Kidney (tissue), 14 donors: ENCODE data around the gene PRR15L. TPM values are rescaled to one million over a fixed set of nuclear protein-coding genes. Genes with fewer than 3 reads are reported as not detected.

Experiments used
- DNase-seq, 5 donors: peaks; one replicate each; pipeline ENCODE4 v3.0.0-alpha.2; 2013 to 2020
- FAIRE-seq: peaks from 2 replicates; lab custom pipeline; 2012; peaks lifted over from hg19 to GRCh38; lab: Jason Lieb, UNC
- H3K27ac ChIP-seq, 2 donors: one replicate each; pipeline ENCODE4 v1.7.0; 2013; ENCODE audit warnings: low read depth in 2 of 2, low read length in 2 of 2, inconsistent platforms in 1 of 2
- H3K27me3 ChIP-seq: one replicate; pipeline ENCODE4 v1.7.1; 2013; ENCODE audit warnings: low read length, inconsistent platforms; ENCODE audit not compliant: control insufficient read depth, insufficient read depth
- H3K36me3 ChIP-seq, 3 donors: one replicate each; pipeline versions ENCODE4 v1.7.0 to v1.7.1; 2013; ENCODE audit warnings: low read length in 3 of 3, control low read depth in 1 of 3, inconsistent platforms in 1 of 3; ENCODE audit not compliant: insufficient read depth in 3 of 3, control insufficient read depth in 2 of 3
- H3K4me1 ChIP-seq, 3 donors: one replicate each; pipeline versions ENCODE4 v1.7.0 to v1.7.1; 2013; ENCODE audit warnings: low read length in 3 of 3, inconsistent platforms in 1 of 3, low read depth in 1 of 3; ENCODE audit not compliant: control insufficient read depth in 2 of 3, insufficient read depth in 2 of 3
- H3K4me3 ChIP-seq, 3 donors: one replicate each; pipeline versions ENCODE4 v1.7.0 to v1.8.1; 2013; ENCODE audit warnings: low read length in 3 of 3, control low read depth in 1 of 3, inconsistent platforms in 1 of 3
- H3K9ac ChIP-seq, 3 donors: one replicate each; pipeline versions ENCODE4 v1.7.0 to v1.7.1; 2013; ENCODE audit warnings: low read length in 3 of 3, control low read depth in 1 of 3, inconsistent platforms in 1 of 3
- H3K9me3 ChIP-seq, 3 donors: one replicate each; pipeline versions ENCODE4 v1.7.0 to v1.7.1; 2013; ENCODE audit warnings: low read length in 3 of 3, control low read depth in 1 of 3, inconsistent platforms in 1 of 3; ENCODE audit not compliant: control insufficient read depth in 2 of 3, insufficient read depth in 1 of 3
- CTCF ChIP-seq: IDR thresholded peaks from 3 replicates; pipeline ENCODE4 v1.5.1; 2012; ENCODE audit warnings: mild to moderate bottlenecking, moderate library complexity, borderline replicate concordance; ENCODE audit not compliant: insufficient read depth; ENCODE audit errors: extremely low read depth
- intact Hi-C: fragments of 100-400 bp; cut with DNase I; formaldehyde crosslinking; loops from one replicate; pipeline ENCODE4 v1.11.1; 2022
- polyA plus RNA-seq: library from polyadenylated mRNA; stranded (reverse); fragments of 350-450 nt; fragmentation: Illumina TruSeq; extraction: RNeasy Lipid Tissue Mini Kit (QIAGEN cat#74804); gene quantifications from one replicate; pipeline ENCODE4 v1.2.3, GENCODE V29; 2014; ENCODE audit warnings: low read depth, low replicate concordance; ENCODE audit not compliant: insufficient read depth
- total RNA-seq: library from RNA; stranded (reverse); fragmentation: NEBNext Ultra II Directional; extraction: Animal tissue kit (Norgen Biotek cat#: 25700); gene quantifications from one replicate; pipeline ENCODE4 v1.2.1, GENCODE V29; 2021
- donor health status: control.
- donor health status: control.
- donor health status: control.
- donor health status: control.
- donor health status: control.
- donor health status: DM: yes; HTN: yes; CAD: no.
- donor health status: Normal renal cell carcinoma (clear cell type).

PRR15L gene
- total and polyA plus RNA-seq, 2 donors from 2014 or later, result 64.5 to 105 TPM

- Histone ChIP-seq H3K9ac (peak overlapping the region; percentile 49 to 99 (median 72)), H3K4me1 (peaks cover 0 to 29% (median 23%) of the 10 kb centered on the region in 3 donors), H3K27ac (peak overlapping the region; percentile 84 to 95), H3K9me3 (no peaks in the 10 kb centered on the region), H3K27me3 (no peaks in the 10 kb centered on the region), H3K4me3 (peak overlapping the region; percentile 44 to 86 (median 80)), H3K36me3 (no peaks in the 10 kb centered on the region)
- intact Hi-C loops, result no loop called here
- FAIRE-seq (no peak), DNase-seq (peak in 4 of 5 donors; percentile 38 to 67 (median 58))
- TF ChIP-seq CTCF, result no peak
Observed at GRCh38 chr17:47956791-47957590, 692 bp downstream of the PRR15L start.

GRCh38 chr17:47955497-47956461 lies 1.9 kb downstream of the PRR15L start:
- no peak for TF ChIP-seq CTCF
- Histone ChIP-seq H3K4me3 (peak overlapping the region; percentile 16 to 86 (median 80)), H3K9ac (peak overlapping the region in 2 of 3 donors; percentile 26 to 99), H3K27ac (peak overlapping the region; percentile 84 to 95), H3K36me3 (no peaks in the 10 kb centered on the region), H3K4me1 (peaks cover 0 to 37% (median 23%) of the 10 kb centered on the region in 3 donors), H3K27me3 (no peaks in the 10 kb centered on the region), H3K9me3 (no peaks in the 10 kb centered on the region)
- FAIRE-seq, result no peak
- intact Hi-C loops, result no loop called here
- DNase-seq, result peak in 1 of 5 donors; percentile 92

- FAIRE-seq (no peak), DNase-seq (no peak)
- Histone ChIP-seq H3K4me3 (peak overlapping the region in 2 of 3 donors; percentile 23 to 36), H3K36me3 (peaks cover 0 to 1% (median 0%) of the 10 kb centered on the region in 3 donors), H3K27ac (peak overlapping the region; percentile 61 to 94), H3K9ac (peak overlapping the region in 1 of 3 donors; percentile 48), H3K4me1 (peaks cover 2 to 47% (median 34%) of the 10 kb centered on the region in 3 donors), H3K9me3 (no peaks in the 10 kb centered on the region), H3K27me3 (no peaks in the 10 kb centered on the region)
- no peak for TF ChIP-seq CTCF
- intact Hi-C loops, result no loop called here
Observed at GRCh38 chr17:47953909-47954308, 3.8 kb downstream of the PRR15L start.
